Measurements from ENCODE around the gene SLC4A4. TPM values are rescaled to one million over a fixed set of nuclear protein-coding genes. Genes with fewer than 3 reads are reported as not detected.
A peak's percentile ranks its signal among the peaks of the same experiment; 100 is the strongest.

The SLC4A4 gene
- total and polyA plus RNA-seq, 8 donors = 84.1 to 400 (median 243) TPM

DNA sequence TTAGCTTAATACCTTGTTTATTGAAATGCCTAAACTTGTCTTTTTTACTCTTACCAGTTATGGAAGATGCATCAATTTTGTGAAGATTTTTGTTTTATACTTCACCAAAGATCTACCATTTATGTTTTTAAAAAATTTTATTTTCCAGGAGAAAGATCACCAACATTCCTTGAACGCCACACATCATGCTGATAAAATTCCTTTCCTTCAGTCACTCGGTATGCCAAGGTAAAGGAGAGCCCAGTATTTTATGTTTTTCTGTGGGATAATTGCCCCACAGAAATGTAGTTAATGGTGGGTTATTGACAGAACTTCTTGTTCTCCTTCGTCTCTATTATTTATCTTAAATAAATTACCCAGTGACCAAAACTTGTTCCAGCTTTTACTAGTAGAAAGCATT is 228.0 kb downstream of the SLC4A4 start:
- intact Hi-C loops (cut with DNase I) = no loop called here
- ATAC-seq = peak in 1 of 4 donors; percentile 23
- Histone ChIP-seq H3K27me3 (no peaks in the 10 kb centered on the region), H3K4me1 (no peaks in the 10 kb centered on the region), H3K9me3 (no peaks in the 10 kb centered on the region), H3K27ac (peak overlapping the region in 2 of 4 donors; percentile 3 to 6), H3K36me3 (peaks cover 0 to 24% (median 14%) of the 10 kb centered on the region in 3 donors), H3K4me3 (no peak overlapping the region)
- WGBS, 2 donors = 49 to 62% methylated on average over 3 of the region's 3 CpGs
- FAIRE-seq = no peak
- DNase-seq = no peak
- TF ChIP-seq, protein P1, sequence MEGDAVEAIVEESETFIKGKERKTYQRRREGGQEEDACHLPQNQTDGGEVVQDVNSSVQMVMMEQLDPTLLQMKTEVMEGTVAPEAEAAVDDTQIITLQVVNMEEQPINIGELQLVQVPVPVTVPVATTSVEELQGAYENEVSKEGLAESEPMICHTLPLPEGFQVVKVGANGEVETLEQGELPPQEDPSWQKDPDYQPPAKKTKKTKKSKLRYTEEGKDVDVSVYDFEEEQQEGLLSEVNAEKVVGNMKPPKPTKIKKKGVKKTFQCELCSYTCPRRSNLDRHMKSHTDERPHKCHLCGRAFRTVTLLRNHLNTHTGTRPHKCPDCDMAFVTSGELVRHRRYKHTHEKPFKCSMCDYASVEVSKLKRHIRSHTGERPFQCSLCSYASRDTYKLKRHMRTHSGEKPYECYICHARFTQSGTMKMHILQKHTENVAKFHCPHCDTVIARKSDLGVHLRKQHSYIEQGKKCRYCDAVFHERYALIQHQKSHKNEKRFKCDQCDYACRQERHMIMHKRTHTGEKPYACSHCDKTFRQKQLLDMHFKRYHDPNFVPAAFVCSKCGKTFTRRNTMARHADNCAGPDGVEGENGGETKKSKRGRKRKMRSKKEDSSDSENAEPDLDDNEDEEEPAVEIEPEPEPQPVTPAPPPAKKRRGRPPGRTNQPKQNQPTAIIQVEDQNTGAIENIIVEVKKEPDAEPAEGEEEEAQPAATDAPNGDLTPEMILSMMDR (IDR thresholded peaks at IDR 0.05) = no peak

DNA sequence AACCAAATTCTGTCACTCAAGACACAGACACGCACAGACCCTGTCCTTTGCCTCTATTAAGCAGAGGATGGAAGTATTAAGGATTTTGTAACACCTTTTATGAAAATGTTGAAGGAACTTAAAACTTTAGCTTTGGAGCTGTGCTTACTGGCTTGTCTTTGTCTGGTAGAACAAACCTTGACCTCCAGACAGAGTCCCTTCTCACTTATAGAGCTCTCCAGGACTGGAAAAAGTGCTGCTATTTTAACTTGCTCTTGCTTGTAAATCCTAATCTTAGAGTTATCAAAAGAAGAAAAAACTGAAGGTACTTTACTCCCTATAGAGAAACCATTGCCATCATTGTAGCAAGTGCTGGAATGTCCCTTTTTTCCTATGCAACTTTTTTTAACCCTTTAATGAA is 229.3 kb downstream of the SLC4A4 start:
- DNase-seq (no peak), ATAC-seq (no peak), FAIRE-seq (no peak)
- peaks cover 0 to 24% (median 14%) of the 10 kb centered on the region in 3 donors for H3K36me3 ChIP-seq
- no peak overlapping the region for H3K27ac ChIP-seq
- intact Hi-C loops (cut with DNase I) = no loop called here
- 0% methylated on average over 1 of the region's 1 CpG for WGBS, 2 donors
- no peaks in the 10 kb centered on the region for H3K4me1 ChIP-seq
- no peaks in the 10 kb centered on the region for H3K27me3 ChIP-seq
- no peaks in the 10 kb centered on the region for H3K9me3 ChIP-seq
- TF ChIP-seq, protein P1 (IDR thresholded peaks at IDR 0.05) = no peak
- H3K4me3 ChIP-seq = no peak overlapping the region

DNA sequence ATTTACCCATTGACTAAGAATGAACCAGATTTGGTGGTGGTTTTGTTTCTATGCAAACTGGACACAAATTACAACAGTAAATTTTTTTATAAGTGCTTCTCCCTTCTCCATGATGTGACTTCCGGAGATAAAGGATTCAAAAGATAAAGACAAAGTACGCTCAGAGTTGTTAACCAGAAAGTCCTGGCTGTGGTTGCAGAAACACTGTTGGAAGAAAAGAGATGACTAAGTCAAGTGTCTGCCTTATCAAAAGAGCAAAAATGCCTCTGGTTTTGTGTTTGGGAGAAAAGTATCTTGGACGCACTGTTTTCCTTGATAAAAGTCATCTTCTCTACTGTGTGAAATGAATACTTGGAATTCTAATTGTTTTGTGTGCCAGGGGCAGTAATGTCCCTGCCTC is 231.7 kb downstream of the SLC4A4 start:
- H3K4me1 ChIP-seq = no peaks in the 10 kb centered on the region
- TF ChIP-seq, protein P1 (IDR thresholded peaks at IDR 0.05) = no peak
- FAIRE-seq (no peak), DNase-seq (no peak), ATAC-seq (no peak)
- no peaks in the 10 kb centered on the region for H3K9me3 ChIP-seq
- H3K4me3 ChIP-seq = no peak overlapping the region
- H3K27me3 ChIP-seq = no peaks in the 10 kb centered on the region
- WGBS, 2 donors = 70 to 87% methylated on average over 3 of the region's 3 CpGs
- H3K27ac ChIP-seq = no peak overlapping the region
- peaks cover 0 to 21% (median 14%) of the 10 kb centered on the region in 3 donors for H3K36me3 ChIP-seq
- intact Hi-C loops (cut with DNase I) = no loop called here

DNA sequence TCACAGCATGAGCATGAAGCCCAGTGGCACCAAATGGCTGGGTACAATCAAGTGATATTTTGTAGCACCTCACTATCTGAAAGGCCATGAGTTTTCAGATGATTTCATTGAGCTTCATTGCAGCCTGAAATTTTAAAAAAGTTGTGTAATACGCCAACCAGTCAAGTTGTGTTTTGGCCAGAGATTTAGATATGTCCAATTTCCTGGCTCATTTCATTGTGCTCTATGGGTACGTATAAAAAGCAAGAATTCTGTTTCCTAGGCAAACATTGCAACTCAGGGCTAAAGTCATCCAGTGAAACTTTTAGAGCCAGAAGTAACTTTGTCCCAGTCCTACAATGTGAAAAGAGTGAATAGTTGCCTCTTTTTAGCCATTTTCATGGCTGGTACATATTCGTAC is 232.5 kb downstream of the SLC4A4 start:
- DNase-seq (no peak), ATAC-seq (no peak), FAIRE-seq (no peak)
- H3K4me1 ChIP-seq = no peaks in the 10 kb centered on the region
- H3K27ac ChIP-seq = no peak overlapping the region
- peaks cover 0 to 3% (median 0%) of the 10 kb centered on the region in 4 donors for H3K9me3 ChIP-seq
- TF ChIP-seq, protein P1 (IDR thresholded peaks at IDR 0.05) = no peak
- intact Hi-C loops (cut with DNase I) = no loop called here
- 88 to 89% methylated on average over 3 of the region's 3 CpGs for WGBS, 2 donors
- peaks cover 0 to 17% (median 14%) of the 10 kb centered on the region in 3 donors for H3K36me3 ChIP-seq
- H3K27me3 ChIP-seq = no peaks in the 10 kb centered on the region
- no peak overlapping the region for H3K4me3 ChIP-seq

DNA sequence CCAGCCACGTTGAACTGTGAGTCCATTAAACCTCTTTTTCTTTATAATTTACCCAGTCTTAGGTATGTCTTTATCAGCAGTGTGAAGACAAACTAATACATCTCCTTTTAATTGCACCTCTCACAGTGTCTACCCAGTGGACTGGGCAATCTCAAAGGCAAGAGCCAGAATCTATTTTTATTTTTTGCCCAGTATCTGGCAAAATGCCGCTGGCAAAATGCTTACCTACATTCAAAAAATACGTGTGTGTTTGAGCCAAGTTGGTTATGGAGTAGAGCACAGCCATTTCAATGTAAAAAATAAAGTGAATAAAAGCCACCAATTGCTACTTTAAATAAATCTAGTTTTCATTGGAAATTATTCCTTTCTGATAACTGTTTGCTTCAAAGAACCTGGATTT is 245.2 kb downstream of the SLC4A4 start:
- H3K4me1 ChIP-seq = no peaks in the 10 kb centered on the region
- intact Hi-C loops (cut with DNase I) = no loop called here
- no peak overlapping the region for H3K4me3 ChIP-seq
- no peaks in the 10 kb centered on the region for H3K27me3 ChIP-seq
- H3K27ac ChIP-seq = no peak overlapping the region
- H3K9me3 ChIP-seq = no peaks in the 10 kb centered on the region
- FAIRE-seq (no peak), ATAC-seq (no peak), DNase-seq (no peak)
- TF ChIP-seq, protein P1 (IDR thresholded peaks at IDR 0.05) = no peak
- no peaks in the 10 kb centered on the region for H3K36me3 ChIP-seq
- WGBS, 2 donors = 36 to 59% methylated on average over 3 of the region's 3 CpGs
